Coronary artery (tissue), 2 donors: Measurements from ENCODE around the gene LENG1.

Source experiments
- DNase-seq: peaks from one replicate; pipeline ENCODE4 v3.0.0-alpha.2; 2017; ENCODE audit warnings: low spot score
- H3K27ac ChIP-seq, 2 donors: fragments of 200-600 bp; sonication (generic); one replicate each; pipeline ENCODE4 v1.5.1; 2016 to 2019
- H3K4me3 ChIP-seq: fragments of 200-600 bp; sonication (generic); 2 replicates; pipeline ENCODE4 v1.5.1; 2016; ENCODE audit warnings: mild to moderate bottlenecking, moderate library complexity
- TF ChIP-seq, protein P1 (sequence below): fragments of 200-600 bp; sonication (generic); IDR thresholded peaks from one replicate; pipeline ENCODE4 v1.5.1; 2019; ENCODE audit warnings: antibody characterized with exemption

The LENG1 gene

GRCh38 chr19:54128796-54129616 is 30.5 kb downstream of the LENG1 start:
- Histone ChIP-seq H3K27ac (no peak overlapping the region), H3K4me3 (no peak overlapping the region)
- DNase-seq = no peak
- TF ChIP-seq, protein P1, sequence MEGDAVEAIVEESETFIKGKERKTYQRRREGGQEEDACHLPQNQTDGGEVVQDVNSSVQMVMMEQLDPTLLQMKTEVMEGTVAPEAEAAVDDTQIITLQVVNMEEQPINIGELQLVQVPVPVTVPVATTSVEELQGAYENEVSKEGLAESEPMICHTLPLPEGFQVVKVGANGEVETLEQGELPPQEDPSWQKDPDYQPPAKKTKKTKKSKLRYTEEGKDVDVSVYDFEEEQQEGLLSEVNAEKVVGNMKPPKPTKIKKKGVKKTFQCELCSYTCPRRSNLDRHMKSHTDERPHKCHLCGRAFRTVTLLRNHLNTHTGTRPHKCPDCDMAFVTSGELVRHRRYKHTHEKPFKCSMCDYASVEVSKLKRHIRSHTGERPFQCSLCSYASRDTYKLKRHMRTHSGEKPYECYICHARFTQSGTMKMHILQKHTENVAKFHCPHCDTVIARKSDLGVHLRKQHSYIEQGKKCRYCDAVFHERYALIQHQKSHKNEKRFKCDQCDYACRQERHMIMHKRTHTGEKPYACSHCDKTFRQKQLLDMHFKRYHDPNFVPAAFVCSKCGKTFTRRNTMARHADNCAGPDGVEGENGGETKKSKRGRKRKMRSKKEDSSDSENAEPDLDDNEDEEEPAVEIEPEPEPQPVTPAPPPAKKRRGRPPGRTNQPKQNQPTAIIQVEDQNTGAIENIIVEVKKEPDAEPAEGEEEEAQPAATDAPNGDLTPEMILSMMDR = no peak

DNA sequence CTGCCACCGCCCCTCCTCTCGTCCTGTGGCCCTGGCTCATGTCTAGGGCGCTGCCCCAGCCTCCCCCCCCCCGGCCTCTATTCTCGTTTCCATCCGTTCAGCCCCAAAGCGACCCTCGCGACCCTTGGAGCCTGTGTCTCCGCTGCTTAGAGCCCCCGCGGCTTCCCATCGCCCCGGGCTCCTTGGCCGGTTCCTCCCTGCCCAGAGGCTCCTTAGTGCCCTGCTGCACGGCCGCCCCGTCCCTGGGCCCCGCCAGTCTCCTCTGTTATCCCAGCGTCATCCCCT is 31.1 kb downstream of the LENG1 start:
- DNase-seq = no peak
- no peak overlapping the region for H3K27ac ChIP-seq
- TF ChIP-seq, protein P1 = no peak
- no peak overlapping the region for H3K4me3 ChIP-seq

DNA sequence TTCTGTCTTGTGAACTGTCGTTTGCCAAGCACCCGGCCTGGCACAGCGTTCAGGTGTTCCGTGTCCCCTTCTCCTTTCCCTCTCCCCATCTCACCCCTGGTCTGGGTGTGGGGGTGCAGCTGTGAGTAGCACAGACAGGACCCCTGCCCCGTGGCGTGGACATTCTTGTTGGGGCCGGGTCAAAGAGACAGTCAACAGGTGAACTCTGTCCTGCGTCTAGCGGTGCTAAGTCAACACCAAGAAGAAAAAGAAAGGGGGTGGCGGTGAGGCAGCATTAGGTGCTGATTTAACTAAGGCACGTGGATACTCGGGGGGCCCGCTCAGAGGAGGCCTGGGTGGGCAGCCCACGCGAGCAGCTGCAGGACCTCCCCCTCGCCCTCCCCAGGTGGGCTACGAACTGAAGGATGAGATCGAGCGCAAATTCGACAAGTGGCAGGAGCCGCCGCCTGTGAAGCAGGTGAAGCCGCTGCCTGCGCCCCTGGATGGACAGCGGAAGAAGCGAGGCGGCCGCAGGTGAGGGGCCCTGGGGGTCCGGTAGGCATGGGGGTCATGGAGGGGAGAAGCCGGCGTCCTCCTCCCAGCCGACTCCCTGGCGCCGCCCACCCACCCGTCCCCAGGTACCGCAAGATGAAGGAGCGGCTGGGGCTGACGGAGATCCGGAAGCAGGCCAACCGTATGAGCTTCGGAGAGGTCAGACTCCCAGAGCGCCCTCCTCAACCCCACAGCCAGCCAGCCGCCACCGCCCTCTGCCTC is 31.7 kb downstream of the LENG1 start:
- Histone ChIP-seq H3K27ac (no peak overlapping the region), H3K4me3 (no peak overlapping the region)
- TF ChIP-seq, protein P1 = no peak
- no peak for DNase-seq

DNA sequence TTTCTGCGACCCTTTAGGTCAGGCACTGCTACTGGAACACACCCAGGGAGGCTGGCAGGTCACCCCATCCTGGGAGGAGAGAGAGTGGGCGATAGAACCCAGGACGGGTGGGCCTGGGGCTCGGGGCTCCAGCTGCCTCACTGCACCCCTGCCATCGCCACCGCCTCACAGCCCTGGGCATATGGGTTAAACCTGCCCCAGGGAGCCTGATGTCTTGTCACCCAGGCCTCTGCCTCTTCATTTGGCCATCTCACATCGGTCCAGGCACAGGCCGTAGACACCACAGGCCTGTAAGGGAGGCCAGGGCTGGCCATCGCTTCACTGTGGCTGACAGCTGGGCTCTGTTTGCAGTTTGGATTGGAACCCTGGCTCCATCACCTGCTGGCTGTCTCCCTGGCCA is 33.8 kb downstream of the LENG1 start:
- DNase-seq = no peak
- TF ChIP-seq, protein P1 = no peak
- no peak overlapping the region for H3K27ac ChIP-seq
- no peak overlapping the region for H3K4me3 ChIP-seq

DNA sequence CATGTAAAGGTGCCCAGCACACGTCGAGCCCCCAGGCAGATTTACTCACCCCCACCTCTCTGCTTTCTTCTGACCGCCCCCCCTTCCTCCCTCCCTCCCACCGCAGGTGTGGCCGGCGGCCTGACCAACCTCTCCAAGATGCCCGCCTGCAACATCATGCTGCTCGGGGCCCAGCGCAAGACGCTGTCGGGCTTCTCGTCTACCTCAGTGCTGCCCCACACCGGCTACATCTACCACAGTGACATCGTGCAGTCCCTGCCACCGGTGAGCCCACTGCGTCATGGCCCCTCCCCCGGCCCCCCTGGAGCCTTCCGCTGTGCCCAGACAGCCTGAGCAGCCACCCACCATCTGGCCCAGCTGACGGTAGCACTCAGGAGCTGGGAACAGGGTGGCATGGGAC is 35.1 kb downstream of the LENG1 start:
- DNase-seq = no peak
- TF ChIP-seq, protein P1 = no peak
- Histone ChIP-seq H3K27ac (no peak overlapping the region), H3K4me3 (no peak overlapping the region)

- H3K27ac ChIP-seq = no peak overlapping the region
- TF ChIP-seq, protein P1 = no peak
- H3K4me3 ChIP-seq = no peak overlapping the region
- DNase-seq = no peak
These were observed 35.8 kb downstream of the LENG1 start for GRCh38 chr19:54123682-54124081.

DNA sequence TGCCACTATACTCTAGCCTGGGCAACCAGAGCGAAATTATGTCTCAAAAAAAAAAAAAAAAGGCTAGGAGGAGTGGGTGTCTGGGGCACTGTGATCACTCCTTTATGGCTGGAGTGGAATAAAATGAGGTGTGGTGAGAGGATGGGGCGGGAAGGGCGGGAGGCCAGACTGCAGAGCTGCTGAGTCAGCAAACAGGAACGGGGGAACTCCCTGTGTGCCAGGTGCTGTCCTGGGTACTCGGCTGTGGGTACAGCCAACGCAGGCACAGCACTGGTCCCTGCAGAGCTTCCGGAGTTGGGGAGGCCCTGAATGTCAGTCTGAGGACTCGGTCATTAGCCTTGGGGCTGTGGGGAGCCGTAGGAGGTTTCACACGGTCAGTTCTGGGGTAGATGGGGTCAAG is 38.3 kb downstream of the LENG1 start:
- Histone ChIP-seq H3K27ac (no peak overlapping the region), H3K4me3 (no peak overlapping the region)
- DNase-seq = no peak
- TF ChIP-seq, protein P1 = no peak
